ENCODE results near the gene PHPT1. TPM values are rescaled to one million over a fixed set of nuclear protein-coding genes. Genes with fewer than 3 reads are reported as not detected.
"Not testable (repeated sequence)": the region's sequence is repeated elsewhere in the genome, so short reads cannot be mapped to it uniquely, and the experiment has no call there.

PHPT1 gene
- total RNA-seq, 2 donors from 2014 or later: 37.5 to 92.1 TPM

GRCh38 chr9:136829981-136830885 lies 19.0 kb upstream of the PHPT1 start:
- Histone ChIP-seq H3K4me3 (no peak overlapping the region), H3K36me3 (peaks cover 43% of the 10 kb centered on the region), H3K4me1 (ENCODE audit: control insufficient read depth in 1 of 2, low read depth in 2 of 2) (no peaks in the 10 kb centered on the region), H3K27me3 (replicated peaks; ENCODE audit: insufficient read depth) (no peaks in the 10 kb centered on the region), H3K27ac (no peak overlapping the region), H3K9me3 (no peaks in the 10 kb centered on the region)
- no peak for TF ChIP-seq CTCF (IDR thresholded peaks at IDR 0.05)
- no peak for DNase-seq (ENCODE audit: low spot score)
- no peak for ATAC-seq (ENCODE audit: insufficient number of reproducible peaks, low FRiP score, low read depth)

- Histone ChIP-seq H3K27me3 (replicated peaks; ENCODE audit: insufficient read depth) (no peaks in the 10 kb centered on the region), H3K9me3 (no peaks in the 10 kb centered on the region), H3K4me3 (no peak overlapping the region), H3K36me3 (peaks cover 37% of the 10 kb centered on the region), H3K27ac (no peak overlapping the region), H3K4me1 (ENCODE audit: control insufficient read depth in 1 of 2, low read depth in 2 of 2) (no peaks in the 10 kb centered on the region)
- DNase-seq (ENCODE audit: low spot score): no peak
- ATAC-seq (ENCODE audit: insufficient number of reproducible peaks, low FRiP score, low read depth): no peak
- no peak for TF ChIP-seq CTCF (IDR thresholded peaks at IDR 0.05)
Observed at GRCh38 chr9:136831002-136831719, 18.0 kb upstream of the PHPT1 start.

GRCh38 chr9:136831720-136832104 lies 17.5 kb upstream of the PHPT1 start:
- DNase-seq (ENCODE audit: low spot score): no peak
- Histone ChIP-seq H3K27ac (no peak overlapping the region), H3K27me3 (replicated peaks; ENCODE audit: insufficient read depth) (no peaks in the 10 kb centered on the region), H3K4me3 (no peak overlapping the region), H3K9me3 (no peaks in the 10 kb centered on the region), H3K36me3 (peaks cover 33% of the 10 kb centered on the region), H3K4me1 (ENCODE audit: control insufficient read depth in 1 of 2, low read depth in 2 of 2) (no peaks in the 10 kb centered on the region)
- TF ChIP-seq CTCF (IDR thresholded peaks at IDR 0.05): no peak
- ATAC-seq (ENCODE audit: insufficient number of reproducible peaks, low FRiP score, low read depth): no peak

GRCh38 chr9:136832581-136832980 lies 16.6 kb upstream of the PHPT1 start:
- H3K36me3 ChIP-seq: peaks cover 33% of the 10 kb centered on the region
- H3K27ac ChIP-seq: no peak overlapping the region
- H3K4me3 ChIP-seq: no peak overlapping the region
- DNase-seq (ENCODE audit: low spot score) (no peak), ATAC-seq (ENCODE audit: insufficient number of reproducible peaks, low FRiP score, low read depth) (no peak)
- no peaks in the 10 kb centered on the region for H3K27me3 ChIP-seq (replicated peaks; ENCODE audit: insufficient read depth)
- no peaks in the 10 kb centered on the region for H3K4me1 ChIP-seq (ENCODE audit: control insufficient read depth in 1 of 2, low read depth in 2 of 2)
- TF ChIP-seq CTCF (IDR thresholded peaks at IDR 0.05): no peak
- no peaks in the 10 kb centered on the region for H3K9me3 ChIP-seq

GRCh38 chr9:136833381-136834048 lies 15.7 kb upstream of the PHPT1 start:
- H3K4me1 ChIP-seq (ENCODE audit: control insufficient read depth in 1 of 2, low read depth in 2 of 2); H3K4me3 ChIP-seq; H3K27me3 ChIP-seq (replicated peaks; ENCODE audit: insufficient read depth); H3K27ac ChIP-seq; ATAC-seq (ENCODE audit: insufficient number of reproducible peaks, low FRiP score, low read depth); H3K9me3 ChIP-seq; DNase-seq (ENCODE audit: low spot score): not testable (repeated sequence)
- H3K36me3 ChIP-seq: peaks cover 27% of the 10 kb centered on the region

All from thoracic aorta (tissue), 2 donors.